GM12878 (cell line): Measurements from ENCODE around the gene DGCR8. TPM values are rescaled to one million over a fixed set of nuclear protein-coding genes. Genes with fewer than 3 reads are reported as not detected.

Experiments used
- ATAC-seq: fragments of 200-7000 bp; cut with Tn5 transposase; 3 replicates; pipeline ENCODE4 v1.9.1; 2020; ENCODE audit warnings: mild to moderate bottlenecking, moderate library complexity
- BruUV-seq: library from RNA; stranded (reverse); fragments of 400-500 nt; replicated peaks from 2 replicates; lab custom pipeline; 2021; lab: Mats Ljungman, UMichigan
- CTCF ChIA-PET: fragments of 300-600 bp; sonication (Branson Sonifier 250); formaldehyde crosslinking; extraction: SDS; loops from one replicate; lab custom pipeline; 2021; ENCODE audit warnings: inconsistent platforms; lab: Yijun Ruan, JAX
- POLR2A ChIA-PET: fragments of 350-600 bp; formaldehyde crosslinking; extraction: SDS; loops from one replicate; lab custom pipeline; 2021; ENCODE audit warnings: inconsistent platforms; lab: Charles Lee
- RAD21 ChIA-PET: fragments of 300-600 bp; sonication (Branson Sonifier 250); formaldehyde crosslinking; loops from one replicate; lab custom pipeline; 2023; ENCODE audit warnings: antibody characterized with exemption; ENCODE audit not compliant: unreplicated experiment; lab: Charles Lee
- SMC1A ChIA-PET: fragments of 300-600 bp; sonication (Branson Sonifier 250); formaldehyde crosslinking; loops from one replicate; lab custom pipeline; 2023; ENCODE audit not compliant: unreplicated experiment, uncharacterized antibody; lab: Charles Lee
- DNase-seq: peaks from one replicate; pipeline ENCODE4 v3.0.0-alpha.2; 2011; ENCODE audit warnings: low read depth, low spot score
- FAIRE-seq: peaks from 3 replicates; lab custom pipeline; 2011; peaks lifted over from hg19 to GRCh38; lab: Jason Lieb, UNC
- H2AFZ ChIP-seq: 2 replicates; pipeline ENCODE4 v1.6.0; 2011; ENCODE audit warnings: low read depth, low read length, control low read depth; ENCODE audit not compliant: control insufficient read depth
- H3K27ac ChIP-seq: 2 replicates; pipeline ENCODE4 v1.5.1; 2011; ENCODE audit warnings: control low read depth; ENCODE audit not compliant: control insufficient read depth, insufficient read depth
- H3K27me3 ChIP-seq, 2 experiments: replicated peaks in 1 of 2; 2 replicates each; pipeline versions ENCODE4 v1.6.0 to v1.6.1; 2011; ENCODE audit warnings: low read length in 1 of 2; ENCODE audit not compliant: control insufficient read depth in 2 of 2, insufficient read depth in 2 of 2
- H3K36me3 ChIP-seq, 2 experiments: 2 replicates each; pipeline ENCODE4 v1.5.1; 2011; ENCODE audit warnings: low read length in 1 of 2; ENCODE audit not compliant: control insufficient read depth in 2 of 2, insufficient read depth in 2 of 2
- H3K4me1 ChIP-seq: 2 replicates; pipeline ENCODE4 v1.6.1; 2011; ENCODE audit warnings: mild to moderate bottlenecking, low read length, moderate library complexity, mixed read lengths; ENCODE audit not compliant: control insufficient read depth, insufficient read depth
- H3K4me2 ChIP-seq: 2 replicates; pipeline ENCODE4 v1.6.0; 2011; ENCODE audit warnings: control low read depth; ENCODE audit not compliant: control insufficient read depth, insufficient read depth
- H3K4me3 ChIP-seq: fragments of 200-600 bp; sonication (generic); 2 replicates; pipeline ENCODE4 v1.5.1; 2016
- H3K79me2 ChIP-seq: 2 replicates; pipeline ENCODE4 v1.6.0; 2011; ENCODE audit warnings: low read length; ENCODE audit not compliant: control insufficient read depth, insufficient read depth
- H3K9ac ChIP-seq: 2 replicates; pipeline ENCODE4 v1.8.0; 2011; ENCODE audit warnings: low read length, control low read depth, mixed read lengths; ENCODE audit not compliant: control insufficient read depth, insufficient read depth
- H3K9me3 ChIP-seq: replicated peaks from 3 replicates; pipeline ENCODE4 v1.5.1; 2011; ENCODE audit warnings: mild to moderate bottlenecking, low read length; ENCODE audit not compliant: control insufficient read depth, insufficient read depth
- H4K20me1 ChIP-seq: 2 replicates; pipeline ENCODE4 v1.6.0; 2011; ENCODE audit not compliant: control insufficient read depth, insufficient read depth
- ASH2L ChIP-seq: fragments of 300-600, 200-600 bp; sonication (generic); IDR thresholded peaks from 2 replicates; pipeline ENCODE4 v1.6.1; 2017; ENCODE audit warnings: low read depth, mild to moderate bottlenecking, borderline replicate concordance
- ATF2 ChIP-seq: IDR thresholded peaks from 2 replicates; pipeline ENCODE4 v1.6.1; 2012; ENCODE audit warnings: low read length, inconsistent platforms
- IKZF1 ChIP-seq: fragments of 450-650 bp; conservative IDR thresholded peaks from 2 replicates; pipeline ENCODE4 v1.6.1; 2017; ENCODE audit warnings: antibody characterized with exemption, mild to moderate bottlenecking
- MTA3 ChIP-seq: IDR thresholded peaks from 2 replicates; pipeline ENCODE4 v1.6.1; 2012; ENCODE audit warnings: low read length, inconsistent platforms, borderline replicate concordance
- RAD21 ChIP-seq: IDR thresholded peaks from 2 replicates; pipeline ENCODE4 v1.6.1; 2011; ENCODE audit warnings: mild to moderate bottlenecking, low read depth, low read length, moderate library complexity; ENCODE audit not compliant: insufficient read depth
- ZNF592 ChIP-seq: fragments of 450-650 bp; IDR thresholded peaks from 2 replicates; pipeline ENCODE4 v1.6.1; 2017; ENCODE audit warnings: mild to moderate bottlenecking, moderate library complexity
- WGBS: methylation state at CpG from one replicate; pipeline ENCODE4 v1.1.6; 2016; ENCODE audit warnings: low lambda C conversion rate; ENCODE audit not compliant: insufficient replicate concordance, insufficient coverage; ENCODE audit errors: missing lambda C conversion rate; 5-methylcytosine and 5-hydroxymethylcytosine counted together
- in situ Hi-C: fragments of 300-500 bp; cut with MboI; formaldehyde crosslinking; loops from 9 replicates; pipeline ENCODE4 v1.14.3; 2018; ENCODE audit warnings: mixed read lengths
- intact Hi-C: fragments of 100-400 bp; cut with micrococcal nuclease; formaldehyde crosslinking; loops from one replicate; pipeline ENCODE4 v1.14.2; 2022; ENCODE audit not compliant: unreplicated experiment
- polyA plus RNA-seq, 11 experiments: library from polyadenylated mRNA; depleted of rRNA in 4 of 11; unstranded in 6 of 11; stranded (reverse) in 5 of 11; fragments of >200 nt; fragmentation: Nextera tagmentation in 4 of 11; fragmentation: Illumina TruSeq in 1 of 11; extraction: Ambion mirVana in 4 of 11; extraction: Trizol in 1 of 11; gene quantifications; 1 replicate in 1 of 11; 2 replicates in 10 of 11; pipeline versions ENCODE4 v1.2.1 to v1.2.3, GENCODE V29; 2011 to 2016; ENCODE audit warnings: inconsistent platforms in 2 of 11, missing spikeins in 2 of 11, low read depth in 1 of 11
- total RNA-seq, 4 experiments: library from RNA; depleted of rRNA in 3 of 4; stranded (reverse); fragments of >200 nt in 3 of 4; fragmentation: Illumina TruSeq in 1 of 4; extraction: Trizol in 1 of 4; gene quantifications; 2 replicates each; pipeline versions ENCODE4 v1.2.1 to v1.2.3, GENCODE V29; 2013 to 2021

DGCR8 gene
- total and polyA plus RNA-seq, 10 of the 15 experiments (the other 5 are each of a cell fraction or from before 2014, with no cell fraction given) = 1.2 to 35.1 (median 17.2) TPM

- ChIA-PET CTCF (no interaction called here), POLR2A (no interaction called here), RAD21 (no interaction called here), SMC1A (no interaction called here)
- no peak for ATAC-seq
- Histone ChIP-seq H3K79me2 (peaks cover 6% of the 10 kb centered on the region), H3K27me3 (no peaks in the 10 kb centered on the region), H3K4me2 (no peak overlapping the region), H3K36me3 (peaks cover 38 to 45% of the 10 kb centered on the region in 2 experiments), H3K9ac (no peak overlapping the region), H2AFZ (no peak overlapping the region), H4K20me1 (no peaks in the 10 kb centered on the region), H3K27ac (no peak overlapping the region), H3K9me3 (no peaks in the 10 kb centered on the region), H3K4me3 (no peak overlapping the region), H3K4me1 (no peaks in the 10 kb centered on the region)
- FAIRE-seq = no peak
- no peak for DNase-seq
- intact Hi-C loops = no loop called here
- 92% methylated on average over 11 of the region's 11 CpGs for WGBS
- no TSS peak for BruUV-seq
- in situ Hi-C loops = no loop called here
- no peak for TF ChIP-seq IKZF1
- no peak for TF ChIP-seq ASH2L
- no peak for TF ChIP-seq MTA3
Measured at GRCh38 chr22:20089977-20090729, 10.1 kb downstream of the DGCR8 start.

GRCh38 chr22:20090730-20091240, 10.7 kb downstream of the DGCR8 start:
- no peak for ATAC-seq
- no peak overlapping the region for H3K9ac ChIP-seq
- no TSS peak for BruUV-seq
- FAIRE-seq = no peak
- RAD21 ChIA-PET = no interaction called here
- no peaks in the 10 kb centered on the region for H3K9me3 ChIP-seq
- POLR2A ChIA-PET = no interaction called here
- no peak for DNase-seq
- no peaks in the 10 kb centered on the region for H4K20me1 ChIP-seq
- CTCF ChIA-PET = no interaction called here
- TF ChIP-seq ZNF592 (no peak), RAD21 (no peak), ATF2 (no peak)
- intact Hi-C loops = no loop called here
- peaks cover 43 to 47% of the 10 kb centered on the region in 2 experiments for H3K36me3 ChIP-seq
- H2AFZ ChIP-seq = no peak overlapping the region
- no peaks in the 10 kb centered on the region; the same call in 1 of the 2 replicates for H3K79me2 ChIP-seq
- WGBS = 87% methylated on average over 9 of the region's 9 CpGs
- H3K4me3 ChIP-seq = no peak overlapping the region
- SMC1A ChIA-PET = no interaction called here
- H3K4me1 ChIP-seq = no peaks in the 10 kb centered on the region
- H3K4me2 ChIP-seq = no peak overlapping the region
- in situ Hi-C loops = no loop called here
- H3K27ac ChIP-seq = no peak overlapping the region
- H3K27me3 ChIP-seq = no peaks in the 10 kb centered on the region
